Loucy (cell line): Measurements from ENCODE around the gene PLA2G4E.

Experiments used
- H2AFZ ChIP-seq: fragments of 200-600 bp; sonication (generic); 2 replicates; pipeline ENCODE4 v1.6.0; 2016; ENCODE audit warnings: antibody characterized with exemption, mild to moderate bottlenecking, low read length, moderate library complexity
- H3F3A ChIP-seq: fragments of 200-600 bp; 2 replicates; pipeline ENCODE4 v1.6.0; 2016; ENCODE audit warnings: antibody characterized with exemption, low read depth, mild to moderate bottlenecking
- H3K27me3 ChIP-seq: fragments of 200-600 bp; sonication (generic); 2 replicates; pipeline ENCODE4 v1.6.1; 2014; ENCODE audit warnings: low read length, mild to moderate bottlenecking; ENCODE audit not compliant: insufficient read depth, poor library complexity, severe bottlenecking
- H3K36me3 ChIP-seq: fragments of 200-600 bp; sonication (generic); 2 replicates; pipeline ENCODE4 v1.6.1; 2016; ENCODE audit warnings: low read length; ENCODE audit not compliant: insufficient read depth
- H3K4me1 ChIP-seq: fragments of 200-600 bp; sonication (generic); 2 replicates; pipeline ENCODE4 v1.5.1; 2014; ENCODE audit warnings: low read length, mild to moderate bottlenecking; ENCODE audit not compliant: insufficient read depth, poor library complexity, severe bottlenecking
- H3K4me2 ChIP-seq: fragments of 200-600 bp; sonication (generic); 2 replicates; pipeline ENCODE4 v1.6.0; 2014; ENCODE audit warnings: antibody characterized with exemption, low read length, low read depth, mild to moderate bottlenecking; ENCODE audit not compliant: poor library complexity, severe bottlenecking
- H3K4me3 ChIP-seq: fragments of 200-600 bp; sonication (generic); 2 replicates; pipeline ENCODE4 v1.5.1; 2014; ENCODE audit warnings: low read length, mild to moderate bottlenecking, mixed read lengths; ENCODE audit not compliant: poor library complexity, severe bottlenecking
- H3K79me2 ChIP-seq: fragments of 200-600 bp; sonication (generic); 2 replicates; pipeline ENCODE4 v1.6.1; 2014; ENCODE audit warnings: low read length; ENCODE audit not compliant: insufficient read depth
- H3K9ac ChIP-seq: fragments of 200-600 bp; sonication (generic); 2 replicates; pipeline ENCODE4 v1.6.0; 2014; ENCODE audit warnings: mild to moderate bottlenecking, low read depth, low read length, moderate library complexity; ENCODE audit not compliant: poor library complexity, severe bottlenecking
- H3K9me2 ChIP-seq: fragments of 200-600 bp; sonication (generic); replicated peaks from 2 replicates; pipeline ENCODE4 v1.6.1; 2016; ENCODE audit warnings: low read depth, low read length, mixed read lengths
- H3K9me3 ChIP-seq: fragments of 200-600 bp; sonication (generic); 2 replicates; pipeline ENCODE4 v1.6.1; 2014; ENCODE audit warnings: mild to moderate bottlenecking, antibody characterized with exemption, low read length, low read depth; ENCODE audit not compliant: insufficient read depth
- H4K20me1 ChIP-seq: fragments of 200-600 bp; sonication (generic); 2 replicates; pipeline ENCODE4 v1.6.0; 2014; ENCODE audit warnings: antibody characterized with exemption, low read length, mild to moderate bottlenecking; ENCODE audit not compliant: insufficient read depth, poor library complexity, severe bottlenecking
- EZH2phosphoT487 ChIP-seq: fragments of 200-600 bp; IDR thresholded peaks from 2 replicates; pipeline ENCODE4 v1.6.1; 2018; ENCODE audit warnings: antibody characterized with exemption, mild to moderate bottlenecking, moderate library complexity, borderline replicate concordance
- TF ChIP-seq, protein P1 (sequence below): fragments of 200-600 bp; sonication (generic); conservative IDR thresholded peaks from 2 replicates; pipeline ENCODE4 v1.5.1; 2014; ENCODE audit warnings: mild to moderate bottlenecking, antibody characterized with exemption, low read length

Gene PLA2G4E

DNA sequence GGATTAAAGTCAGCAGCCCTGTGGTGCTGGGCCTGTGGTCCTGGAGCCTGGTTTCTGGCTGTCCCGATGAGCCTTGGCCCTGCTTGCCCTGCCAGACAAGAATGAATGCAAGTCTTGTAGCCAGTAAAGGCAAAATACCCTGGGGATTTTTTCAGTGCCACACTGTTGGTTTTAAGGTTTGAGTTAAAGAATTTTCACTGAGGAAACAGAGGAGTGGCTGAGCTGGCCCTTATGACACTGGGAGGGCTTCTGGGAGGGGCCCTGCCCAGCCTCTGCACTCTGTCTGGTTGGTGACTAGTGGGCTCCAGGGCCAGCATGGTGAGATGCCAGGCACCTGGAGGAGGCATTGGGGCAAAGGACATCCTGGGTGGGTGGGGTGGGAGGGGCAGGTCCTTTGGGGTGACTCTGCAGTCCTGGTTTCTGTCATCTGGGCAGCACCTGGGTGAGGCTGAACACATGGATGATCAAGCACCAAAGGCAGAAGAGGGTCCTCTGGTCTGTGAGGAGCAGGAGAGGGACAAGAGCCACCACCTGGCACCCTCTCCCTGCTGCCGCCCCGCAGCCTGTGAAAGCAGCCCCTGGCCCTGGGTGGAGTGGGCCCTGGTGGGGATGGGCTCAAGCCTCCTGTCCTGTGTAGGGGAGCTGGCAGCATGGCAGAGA is 12.5 kb upstream of the PLA2G4E start:
- Histone ChIP-seq H3K79me2 (no peaks in the 10 kb centered on the region), H3K9me2 (no peaks in the 10 kb centered on the region), H3K27me3 (no peaks in the 10 kb centered on the region), H2AFZ (no peak overlapping the region), H3K9ac (no peak overlapping the region), H3K4me1 (peaks cover 14% of the 10 kb centered on the region), H3K4me3 (no peak overlapping the region), H4K20me1 (no peaks in the 10 kb centered on the region), H3K9me3 (no peaks in the 10 kb centered on the region), H3F3A (no peaks in the 10 kb centered on the region), H3K36me3 (no peaks in the 10 kb centered on the region), H3K4me2 (no peak overlapping the region)
- TF ChIP-seq, protein P1, sequence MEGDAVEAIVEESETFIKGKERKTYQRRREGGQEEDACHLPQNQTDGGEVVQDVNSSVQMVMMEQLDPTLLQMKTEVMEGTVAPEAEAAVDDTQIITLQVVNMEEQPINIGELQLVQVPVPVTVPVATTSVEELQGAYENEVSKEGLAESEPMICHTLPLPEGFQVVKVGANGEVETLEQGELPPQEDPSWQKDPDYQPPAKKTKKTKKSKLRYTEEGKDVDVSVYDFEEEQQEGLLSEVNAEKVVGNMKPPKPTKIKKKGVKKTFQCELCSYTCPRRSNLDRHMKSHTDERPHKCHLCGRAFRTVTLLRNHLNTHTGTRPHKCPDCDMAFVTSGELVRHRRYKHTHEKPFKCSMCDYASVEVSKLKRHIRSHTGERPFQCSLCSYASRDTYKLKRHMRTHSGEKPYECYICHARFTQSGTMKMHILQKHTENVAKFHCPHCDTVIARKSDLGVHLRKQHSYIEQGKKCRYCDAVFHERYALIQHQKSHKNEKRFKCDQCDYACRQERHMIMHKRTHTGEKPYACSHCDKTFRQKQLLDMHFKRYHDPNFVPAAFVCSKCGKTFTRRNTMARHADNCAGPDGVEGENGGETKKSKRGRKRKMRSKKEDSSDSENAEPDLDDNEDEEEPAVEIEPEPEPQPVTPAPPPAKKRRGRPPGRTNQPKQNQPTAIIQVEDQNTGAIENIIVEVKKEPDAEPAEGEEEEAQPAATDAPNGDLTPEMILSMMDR, result no peak
- TF ChIP-seq EZH2phosphoT487, result no peak

DNA sequence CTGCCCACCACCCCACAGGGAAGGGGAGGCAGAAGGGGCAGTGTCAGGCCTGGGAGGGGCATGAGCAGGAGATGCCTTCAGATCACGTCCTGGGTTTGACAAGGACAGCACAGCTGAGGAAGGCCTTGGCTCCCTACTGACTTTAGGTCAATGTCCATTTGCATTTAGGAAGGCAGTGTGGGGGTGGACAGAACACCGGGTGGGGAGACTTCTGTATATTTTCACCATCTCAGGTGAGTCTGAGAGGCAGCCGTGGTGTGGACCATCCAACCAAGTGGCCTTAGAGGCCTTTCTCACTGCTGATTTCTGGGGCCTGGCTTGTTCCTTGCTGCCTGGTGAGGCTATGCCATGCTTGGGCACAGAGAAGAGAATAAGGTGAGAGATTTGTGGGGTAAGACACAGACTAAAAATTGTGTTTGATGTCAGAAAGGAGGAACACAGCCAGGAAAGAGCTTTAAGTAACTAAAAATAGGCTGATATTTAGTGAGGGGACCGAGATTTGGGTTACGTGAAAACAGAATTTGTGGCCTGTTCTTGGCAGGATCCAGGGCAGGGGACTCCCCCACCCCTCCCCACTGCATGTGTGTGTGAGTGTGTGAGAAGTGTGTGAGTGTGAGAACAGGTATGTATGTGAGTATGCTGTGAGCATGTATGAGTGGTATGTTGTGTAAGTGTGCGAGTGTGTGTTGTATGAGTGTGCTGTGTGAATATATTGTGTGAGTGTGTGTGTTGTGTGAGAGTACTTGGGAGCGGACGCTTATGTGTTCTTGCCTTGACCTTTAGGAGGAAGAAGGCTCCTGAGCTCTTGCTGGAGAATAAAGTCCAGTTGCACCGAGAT is 11.8 kb upstream of the PLA2G4E start:
- Histone ChIP-seq H3K9ac (no peak overlapping the region), H3K36me3 (no peaks in the 10 kb centered on the region), H3K4me3 (no peak overlapping the region), H3K4me2 (no peak overlapping the region), H3K9me2 (no peaks in the 10 kb centered on the region), H3K79me2 (no peaks in the 10 kb centered on the region), H3K4me1 (peaks cover 14% of the 10 kb centered on the region), H3F3A (no peaks in the 10 kb centered on the region), H3K9me3 (no peaks in the 10 kb centered on the region), H2AFZ (no peak overlapping the region), H4K20me1 (no peaks in the 10 kb centered on the region), H3K27me3 (no peaks in the 10 kb centered on the region)
- TF ChIP-seq, protein P1, result no peak
- TF ChIP-seq EZH2phosphoT487, result no peak

DNA sequence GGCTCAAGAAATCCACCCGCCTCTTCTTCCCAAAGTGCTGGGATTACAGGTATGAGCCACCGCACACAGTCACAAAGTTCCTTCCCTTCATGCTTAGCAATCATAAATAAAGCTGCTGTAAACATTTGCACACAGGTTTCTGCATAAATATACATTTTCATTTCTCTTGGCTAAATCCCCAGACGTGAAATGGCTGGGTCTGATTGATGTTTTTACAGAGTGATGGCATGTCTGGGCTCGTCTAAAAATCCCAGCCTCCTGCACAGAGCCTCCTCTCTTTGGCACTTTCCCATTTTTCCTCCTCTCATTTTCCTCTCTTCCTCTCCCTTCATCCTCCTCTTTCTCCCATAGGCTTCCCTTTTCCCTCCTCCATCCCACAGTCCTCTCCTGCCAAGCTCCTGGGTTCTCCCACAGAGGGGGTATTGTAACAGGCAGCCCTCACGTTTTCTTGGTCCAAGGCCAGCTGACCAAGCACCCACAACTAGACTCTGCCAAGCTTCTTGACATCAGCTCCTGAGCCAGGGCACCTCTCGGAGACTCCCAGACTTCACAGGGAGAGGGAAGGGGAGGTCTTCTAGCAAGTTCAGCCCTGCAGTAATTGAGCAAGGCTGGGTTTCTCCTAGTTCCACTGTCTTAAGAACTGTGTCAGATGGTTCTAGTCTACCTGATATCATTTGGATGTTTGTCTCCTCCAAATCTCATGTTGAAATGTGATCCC is 10.5 kb upstream of the PLA2G4E start:
- Histone ChIP-seq H4K20me1 (no peaks in the 10 kb centered on the region), H3K9me3 (no peaks in the 10 kb centered on the region), H3F3A (no peaks in the 10 kb centered on the region), H3K27me3 (no peaks in the 10 kb centered on the region), H3K36me3 (no peaks in the 10 kb centered on the region), H3K4me3 (no peak overlapping the region), H3K4me1 (peaks cover 14% of the 10 kb centered on the region), H3K79me2 (no peaks in the 10 kb centered on the region), H3K4me2 (no peak overlapping the region), H2AFZ (no peak overlapping the region), H3K9me2 (no peaks in the 10 kb centered on the region), H3K9ac (no peak overlapping the region)
- TF ChIP-seq, protein P1, result no peak
- no peak for TF ChIP-seq EZH2phosphoT487
